Activated T-helper 1 cell treated with anti-CD3 and anti-CD28 coated beads, Interleukin-12 subunit alpha, Interleukin-12 subunit beta, Interleukin-2, Interleukin-4 antibody, amounts not matched to agents 30 ng/mL and 10 ng/mL and 1 ng/mL, durations not matched to agents 14 hours and 24 hours and 36 hours (primary cell): ENCODE results near the gene ID3. TPM values are rescaled to one million over a fixed set of nuclear protein-coding genes. Genes with fewer than 3 reads are reported as not detected.

Experiments
- DNase-seq: peaks from one replicate; pipeline ENCODE4 v3.0.0; 2021; ENCODE audit warnings: low spot score
- H3K27ac Mint-ChIP-seq: one replicate; pipeline ENCODE4 v1.8.0; 2021; ENCODE audit warnings: mild to moderate bottlenecking, mixed read lengths
- H3K27me3 Mint-ChIP-seq: one replicate; pipeline ENCODE4 v1.8.0; 2022; ENCODE audit warnings: mild to moderate bottlenecking, moderate library complexity, mixed read lengths; ENCODE audit not compliant: insufficient read depth
- H3K36me3 Mint-ChIP-seq: one replicate; pipeline ENCODE4 v1.8.0; 2021; ENCODE audit warnings: low read depth, mixed read lengths
- H3K4me1 Mint-ChIP-seq: one replicate; pipeline ENCODE4 v1.8.0; 2021; ENCODE audit warnings: low read depth, mixed read lengths
- H3K4me3 Mint-ChIP-seq: one replicate; pipeline ENCODE4 v1.8.0; 2021; ENCODE audit warnings: mild to moderate bottlenecking, moderate library complexity, mixed read lengths
- H3K9me3 Mint-ChIP-seq: one replicate; pipeline ENCODE4 v1.8.0; 2021; ENCODE audit warnings: mixed read lengths
- intact Hi-C: fragments of 100-400 bp; cut with micrococcal nuclease; formaldehyde crosslinking; loops from one replicate; pipeline ENCODE4 v1.15.1; 2024
- total RNA-seq: library from RNA; stranded (reverse); gene quantifications from 2 replicates; pipeline ENCODE4 v1.2.3, GENCODE V29; 2022

Gene ID3
- total RNA-seq, 1 donor from 2014 or later: 22.9 TPM

DNA sequence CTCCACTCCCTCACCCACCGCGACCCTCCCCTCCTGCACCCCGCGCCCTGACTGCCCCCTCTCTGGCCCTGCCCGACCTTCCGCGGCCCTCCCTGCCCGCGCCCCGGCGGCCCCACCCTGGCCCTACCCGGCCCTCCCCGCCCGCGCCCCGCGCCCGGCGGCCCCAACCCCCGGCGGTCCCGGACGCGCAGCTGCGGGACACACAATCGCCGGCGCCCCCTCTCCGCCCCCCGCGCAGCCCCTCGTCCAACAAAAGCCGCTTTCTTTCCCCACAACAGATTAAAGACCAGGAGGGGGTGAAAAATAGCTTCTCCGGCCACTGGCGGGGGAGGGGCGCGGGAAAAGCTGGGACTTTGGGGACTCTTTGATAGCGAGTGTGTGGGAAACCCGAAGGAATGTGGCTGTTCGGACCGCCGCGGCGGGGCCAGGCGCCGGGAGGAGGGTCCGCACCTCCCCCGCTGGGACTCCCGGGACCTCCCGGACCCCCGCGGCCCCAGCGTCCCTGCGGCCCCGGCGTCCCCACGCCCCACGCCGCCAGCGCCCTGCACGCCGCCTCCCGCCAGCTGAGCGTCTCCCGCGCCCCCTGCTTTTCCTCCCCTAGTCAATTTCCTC, 8.8 kb upstream of the ID3 start:
- intact Hi-C loops: no loop called here
- no peak for DNase-seq
- Mint-ChIP-seq H3K9me3 (no peaks in the 10 kb centered on the region), H3K4me3 (peak overlapping the region; percentile 81), H3K4me1 (peaks cover 12% of the 10 kb centered on the region), H3K36me3 (peaks cover 2% of the 10 kb centered on the region), H3K27ac (no peak overlapping the region), H3K27me3 (peaks cover 64% of the 10 kb centered on the region)

- H3K36me3 Mint-ChIP-seq: peaks cover 2% of the 10 kb centered on the region
- H3K4me3 Mint-ChIP-seq: no peak overlapping the region
- no peak overlapping the region for H3K27ac Mint-ChIP-seq
- DNase-seq: no peak
- H3K4me1 Mint-ChIP-seq: peaks cover 17% of the 10 kb centered on the region
- no peaks in the 10 kb centered on the region for H3K9me3 Mint-ChIP-seq
- H3K27me3 Mint-ChIP-seq: peaks cover 68% of the 10 kb centered on the region
- intact Hi-C loops: no loop called here
Observed at GRCh38 chr1:23567629-23567995, 8.3 kb upstream of the ID3 start.

DNA sequence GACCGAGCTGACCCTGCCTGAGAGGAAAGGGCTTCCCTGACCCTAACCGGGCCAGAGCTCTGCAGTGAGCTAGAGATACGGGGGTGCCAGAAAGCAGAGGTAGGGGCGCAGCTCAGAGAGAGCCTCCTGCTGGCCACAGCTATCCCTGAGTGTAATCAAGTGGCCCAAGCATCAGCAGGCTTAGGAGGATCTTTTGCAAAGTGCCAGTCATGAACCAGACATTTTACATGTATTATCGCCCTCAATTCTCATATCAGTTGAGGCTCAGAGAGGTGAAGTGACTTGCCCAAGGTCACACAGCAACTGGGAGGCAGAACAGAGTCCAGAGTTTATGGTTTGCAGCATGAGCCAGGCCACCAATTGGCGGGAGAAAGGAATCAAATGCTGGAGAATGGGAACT, 7.0 kb upstream of the ID3 start:
- Mint-ChIP-seq H3K36me3 (peaks cover 2% of the 10 kb centered on the region), H3K4me1 (peaks cover 24% of the 10 kb centered on the region), H3K27me3 (peaks cover 75% of the 10 kb centered on the region), H3K4me3 (no peak overlapping the region), H3K9me3 (no peaks in the 10 kb centered on the region), H3K27ac (no peak overlapping the region)
- intact Hi-C loops: no loop called here
- DNase-seq: no peak

GRCh38 chr1:23565776-23566175, 6.5 kb upstream of the ID3 start:
- Mint-ChIP-seq H3K4me3 (no peak overlapping the region), H3K9me3 (no peaks in the 10 kb centered on the region), H3K4me1 (peaks cover 24% of the 10 kb centered on the region), H3K36me3 (peaks cover 2% of the 10 kb centered on the region), H3K27ac (no peak overlapping the region), H3K27me3 (peaks cover 75% of the 10 kb centered on the region)
- no peak for DNase-seq
- intact Hi-C loops: no loop called here

GRCh38 chr1:23564529-23565122, 5.3 kb upstream of the ID3 start:
- Mint-ChIP-seq H3K4me3 (no peak overlapping the region), H3K36me3 (peaks cover 2% of the 10 kb centered on the region), H3K9me3 (no peaks in the 10 kb centered on the region), H3K4me1 (peaks cover 29% of the 10 kb centered on the region), H3K27ac (no peak overlapping the region), H3K27me3 (peaks cover 68% of the 10 kb centered on the region)
- DNase-seq: no peak
- intact Hi-C loops: no loop called here

GRCh38 chr1:23563755-23564374, 4.6 kb upstream of the ID3 start:
- Mint-ChIP-seq H3K9me3 (no peaks in the 10 kb centered on the region), H3K4me3 (no peak overlapping the region), H3K4me1 (peaks cover 34% of the 10 kb centered on the region), H3K27me3 (peaks cover 62% of the 10 kb centered on the region), H3K27ac (no peak overlapping the region), H3K36me3 (peaks cover 2% of the 10 kb centered on the region)
- DNase-seq: no peak
- intact Hi-C loops: no loop called here

- intact Hi-C loops: no loop called here
- DNase-seq: no peak
- Mint-ChIP-seq H3K9me3 (no peaks in the 10 kb centered on the region), H3K4me1 (peaks cover 36% of the 10 kb centered on the region), H3K4me3 (no peak overlapping the region), H3K36me3 (no peaks in the 10 kb centered on the region), H3K27me3 (peaks cover 57% of the 10 kb centered on the region), H3K27ac (no peak overlapping the region)
Observed at GRCh38 chr1:23563003-23563402, 3.7 kb upstream of the ID3 start.

GRCh38 chr1:23562137-23562876, 3.0 kb upstream of the ID3 start:
- no peaks in the 10 kb centered on the region for H3K9me3 Mint-ChIP-seq
- intact Hi-C loops: no loop called here
- no peak overlapping the region for H3K27ac Mint-ChIP-seq
- H3K4me1 Mint-ChIP-seq: peaks cover 43% of the 10 kb centered on the region
- H3K27me3 Mint-ChIP-seq: peaks cover 52% of the 10 kb centered on the region
- H3K4me3 Mint-ChIP-seq: no peak overlapping the region
- peaks cover 4% of the 10 kb centered on the region for H3K36me3 Mint-ChIP-seq
- no peak for DNase-seq

DNA sequence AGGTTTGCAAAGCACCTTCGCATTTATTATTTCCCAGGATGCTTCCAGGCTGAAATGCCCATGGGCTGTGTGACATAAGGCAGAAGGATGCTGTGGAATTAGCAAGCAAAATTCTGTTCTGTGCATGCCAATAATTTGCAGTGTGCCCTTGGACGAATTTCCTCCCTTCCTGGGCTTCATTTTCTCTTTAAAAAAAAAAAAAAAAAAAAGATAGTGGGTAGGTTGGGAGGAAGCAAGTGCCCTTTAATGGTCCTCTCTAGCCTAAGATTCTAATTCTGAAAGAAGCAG, 2.5 kb upstream of the ID3 start:
- Mint-ChIP-seq H3K36me3 (peaks cover 4% of the 10 kb centered on the region), H3K4me3 (no peak overlapping the region), H3K4me1 (peaks cover 48% of the 10 kb centered on the region), H3K9me3 (no peaks in the 10 kb centered on the region), H3K27ac (no peak overlapping the region), H3K27me3 (peaks cover 47% of the 10 kb centered on the region)
- DNase-seq: no peak
- intact Hi-C loops: no loop called here

GRCh38 chr1:23561076-23561812, 1.9 kb upstream of the ID3 start:
- H3K4me3 Mint-ChIP-seq: no peak overlapping the region
- H3K27me3 Mint-ChIP-seq: peaks cover 46% of the 10 kb centered on the region
- no peaks in the 10 kb centered on the region for H3K9me3 Mint-ChIP-seq
- H3K27ac Mint-ChIP-seq: no peak overlapping the region
- H3K36me3 Mint-ChIP-seq: peaks cover 4% of the 10 kb centered on the region
- intact Hi-C loops: no loop called here
- DNase-seq: no peak
- H3K4me1 Mint-ChIP-seq: peaks cover 53% of the 10 kb centered on the region

- intact Hi-C loops: loop anchor here (1.0 to 2.0 kb wide), 7 partner anchors 17 to 1407 kb away; partner anchors contain the start of gene ASAP3
- no peak for DNase-seq
- Mint-ChIP-seq H3K9me3 (no peaks in the 10 kb centered on the region), H3K36me3 (peaks cover 4% of the 10 kb centered on the region), H3K27me3 (peaks cover 38% of the 10 kb centered on the region), H3K4me1 (peaks cover 64% of the 10 kb centered on the region), H3K4me3 (peak overlapping the region; percentile 90), H3K27ac (no peak overlapping the region)
Observed at GRCh38 chr1:23559985-23560741, 862 bp upstream of the ID3 start.

GRCh38 chr1:23558872-23559135, 497 bp downstream of the ID3 start:
- peaks cover 36% of the 10 kb centered on the region for H3K27me3 Mint-ChIP-seq
- peak; percentile 19 for DNase-seq
- intact Hi-C loops: loop anchor here (1.0 to 2.0 kb wide), 7 partner anchors 18 to 1408 kb away; partner anchors contain the start of gene ASAP3
- peak overlapping the region; percentile 66 for H3K27ac Mint-ChIP-seq
- peaks cover 73% of the 10 kb centered on the region for H3K4me1 Mint-ChIP-seq
- peaks cover 4% of the 10 kb centered on the region for H3K36me3 Mint-ChIP-seq
- peak overlapping the region; percentile 90 for H3K4me3 Mint-ChIP-seq
- no peaks in the 10 kb centered on the region for H3K9me3 Mint-ChIP-seq
